HG03521 (cell line): ENCODE results near the gene CES3.

Experiments used
- ATAC-seq: cut with Tn5 transposase; IDR thresholded peaks from one replicate; pipeline ENCODE4 v1.9.1; 2021; ENCODE audit warnings: mild to moderate bottlenecking, moderate library complexity; ENCODE audit not compliant: unreplicated experiment

CES3 gene

DNA sequence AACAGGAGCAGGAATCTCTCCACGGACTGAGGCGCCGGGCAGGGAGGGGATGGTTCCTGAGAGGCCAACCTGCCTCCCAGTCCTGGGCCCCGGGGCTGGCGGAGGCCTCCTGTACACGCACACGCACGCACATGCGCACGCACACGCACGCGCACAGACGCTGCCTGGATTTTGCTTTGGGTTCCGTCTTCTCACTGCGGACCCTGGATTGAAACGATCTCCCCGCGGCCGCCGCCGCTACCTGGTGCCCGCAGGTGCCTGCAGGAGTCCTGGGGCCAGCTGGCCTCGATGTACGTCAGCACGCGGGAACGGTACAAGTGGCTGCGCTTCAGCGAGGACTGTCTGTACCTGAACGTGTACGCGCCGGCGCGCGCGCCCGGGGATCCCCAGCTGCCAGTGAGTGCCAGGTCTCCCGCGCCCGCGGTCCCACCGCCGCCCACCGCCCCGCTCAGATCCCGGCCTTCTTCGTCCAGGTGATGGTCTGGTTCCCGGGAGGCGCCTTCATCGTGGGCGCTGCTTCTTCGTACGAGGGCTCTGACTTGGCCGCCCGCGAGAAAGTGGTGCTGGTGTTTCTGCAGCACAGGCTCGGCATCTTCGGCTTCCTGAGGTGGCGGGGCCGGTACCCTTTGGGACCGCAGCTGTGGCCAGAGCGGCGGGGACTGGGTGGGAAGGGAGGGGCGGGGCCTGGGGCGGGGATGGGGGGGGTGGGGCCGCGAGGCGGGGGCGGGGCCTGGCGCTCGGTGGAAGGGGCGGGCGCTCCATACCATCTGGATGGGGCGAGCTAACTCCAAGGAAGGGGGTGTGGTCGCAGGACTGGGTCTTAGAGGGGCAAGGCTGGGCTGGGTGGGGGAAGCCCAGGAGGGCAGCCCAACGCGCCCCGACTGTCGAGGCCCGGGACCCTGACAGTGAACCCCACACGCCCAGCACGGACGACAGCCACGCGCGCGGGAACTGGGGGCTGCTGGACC, 39.6 kb downstream of the CES3 start:
- no peak for ATAC-seq

DNA sequence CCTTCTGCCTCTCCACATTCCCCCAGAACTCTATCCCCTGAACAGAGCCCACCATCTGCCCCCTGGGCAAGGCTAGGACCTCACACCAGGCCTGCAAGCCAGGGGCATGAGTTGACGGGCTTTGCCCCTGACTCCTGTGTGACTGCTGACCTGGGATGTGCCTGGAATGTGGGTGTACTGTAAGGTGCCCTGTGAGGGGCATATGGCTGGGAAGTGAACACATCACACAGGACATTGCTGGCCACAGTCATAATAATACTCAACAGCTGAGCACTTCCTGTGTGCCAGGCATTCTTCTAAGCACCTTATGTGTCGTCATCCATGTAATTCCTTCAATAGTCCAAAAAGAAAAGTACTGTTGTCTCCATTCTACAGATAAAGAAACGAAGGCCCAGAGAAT, 40.7 kb downstream of the CES3 start:
- ATAC-seq, result no peak

DNA sequence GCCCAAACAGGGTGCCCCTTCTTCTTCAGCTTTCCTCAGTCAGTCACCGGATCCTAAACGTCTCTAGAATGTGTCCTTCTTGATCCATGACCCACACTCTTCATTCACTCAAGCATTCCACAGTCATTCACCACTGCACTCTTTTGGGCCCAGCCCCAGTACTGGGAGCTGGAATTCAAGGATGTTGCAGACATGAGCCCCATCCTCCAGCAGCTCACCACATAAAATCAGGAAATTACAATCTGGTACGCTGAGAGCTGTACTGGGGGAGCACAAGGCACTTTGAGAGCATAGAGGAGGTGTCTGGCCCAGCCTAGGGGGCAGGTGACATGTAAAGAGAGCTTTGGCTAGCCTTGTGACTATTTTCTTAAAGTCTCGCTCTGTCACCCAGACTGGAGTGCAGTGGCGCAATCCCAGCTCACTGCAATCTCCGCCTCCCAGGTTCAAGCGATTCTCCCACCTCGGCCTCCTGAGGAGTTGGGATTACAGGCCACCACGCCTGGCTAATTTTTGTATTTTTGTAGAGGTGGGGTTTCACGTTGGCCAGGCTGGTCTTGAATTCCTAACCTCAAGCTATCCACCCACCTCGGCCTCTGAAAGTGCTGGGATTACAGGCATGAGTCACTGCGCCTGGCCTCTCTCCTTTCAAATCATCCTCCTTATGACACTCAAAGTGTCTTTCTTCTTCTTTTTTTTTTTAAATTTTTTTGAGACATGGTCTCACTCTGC, 46.0 kb downstream of the CES3 start:
- ATAC-seq, result no peak

DNA sequence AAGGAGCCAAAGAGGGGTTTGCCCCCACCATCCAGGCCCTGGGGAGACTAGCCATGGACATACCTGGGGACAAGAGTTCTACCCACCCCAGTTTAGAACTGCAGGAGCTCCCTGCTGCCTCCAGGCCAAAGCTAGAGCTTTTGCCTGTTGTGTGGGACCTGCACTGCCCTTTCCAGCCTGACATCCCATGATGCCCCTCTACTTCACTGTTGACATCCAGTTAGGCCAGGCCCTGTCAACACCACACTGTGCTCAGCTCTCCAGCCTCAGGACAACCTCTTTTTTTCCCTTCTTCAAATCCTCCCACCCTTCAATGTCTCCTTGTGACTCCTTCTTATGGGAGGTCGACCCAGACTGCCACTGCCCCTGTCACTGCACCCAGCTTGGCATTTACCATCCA, 48.1 kb downstream of the CES3 start:
- ATAC-seq, result no peak

DNA sequence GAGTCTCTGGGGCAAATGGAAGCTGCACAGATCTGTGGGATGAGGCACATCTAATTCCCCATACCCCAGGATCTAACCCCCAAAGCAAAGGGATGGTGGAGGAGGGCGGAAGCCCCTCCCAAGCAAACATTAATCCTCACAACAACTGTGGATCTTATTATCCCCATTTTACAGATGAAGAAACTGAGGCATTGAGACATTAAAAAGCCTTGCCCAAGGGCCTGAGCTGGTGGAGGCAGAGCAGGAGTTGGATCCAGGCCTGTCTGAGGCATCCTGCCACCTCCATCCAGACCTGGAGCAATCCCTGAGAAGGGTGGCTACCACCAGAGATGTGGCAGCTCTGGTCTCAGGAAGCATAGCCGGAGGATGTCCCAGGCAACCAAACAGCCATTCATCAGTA, 50.2 kb downstream of the CES3 start:
- no peak for ATAC-seq

DNA sequence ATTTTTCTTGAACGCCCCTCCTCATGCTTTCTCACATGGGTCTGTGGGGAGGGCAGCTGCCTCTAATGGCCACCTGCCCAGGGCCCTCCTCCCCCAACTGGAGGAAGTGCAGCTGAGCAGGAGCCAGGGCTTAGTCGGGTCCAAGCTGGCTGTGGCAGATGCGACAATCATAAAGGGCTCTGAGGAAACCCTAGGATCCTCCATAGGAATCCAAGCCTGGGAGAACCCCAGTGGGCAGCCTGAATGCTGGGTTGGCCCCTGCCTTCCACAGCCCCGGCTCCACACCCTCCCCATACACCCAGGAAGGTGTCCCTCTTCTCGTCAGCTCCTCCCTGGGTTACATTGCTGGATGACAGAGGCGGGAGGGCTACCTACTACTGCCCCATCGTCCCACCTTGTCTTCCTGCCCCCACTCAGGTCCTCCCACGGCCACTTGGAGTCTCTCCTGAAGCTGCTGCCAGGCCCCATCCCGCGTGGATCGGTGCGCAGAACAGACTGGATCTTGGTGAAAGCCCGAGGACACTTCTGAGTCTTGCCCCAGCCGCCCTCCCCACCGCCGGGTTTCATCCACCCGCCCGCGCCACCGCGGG, 52.3 kb downstream of the CES3 start:
- no peak for ATAC-seq

DNA sequence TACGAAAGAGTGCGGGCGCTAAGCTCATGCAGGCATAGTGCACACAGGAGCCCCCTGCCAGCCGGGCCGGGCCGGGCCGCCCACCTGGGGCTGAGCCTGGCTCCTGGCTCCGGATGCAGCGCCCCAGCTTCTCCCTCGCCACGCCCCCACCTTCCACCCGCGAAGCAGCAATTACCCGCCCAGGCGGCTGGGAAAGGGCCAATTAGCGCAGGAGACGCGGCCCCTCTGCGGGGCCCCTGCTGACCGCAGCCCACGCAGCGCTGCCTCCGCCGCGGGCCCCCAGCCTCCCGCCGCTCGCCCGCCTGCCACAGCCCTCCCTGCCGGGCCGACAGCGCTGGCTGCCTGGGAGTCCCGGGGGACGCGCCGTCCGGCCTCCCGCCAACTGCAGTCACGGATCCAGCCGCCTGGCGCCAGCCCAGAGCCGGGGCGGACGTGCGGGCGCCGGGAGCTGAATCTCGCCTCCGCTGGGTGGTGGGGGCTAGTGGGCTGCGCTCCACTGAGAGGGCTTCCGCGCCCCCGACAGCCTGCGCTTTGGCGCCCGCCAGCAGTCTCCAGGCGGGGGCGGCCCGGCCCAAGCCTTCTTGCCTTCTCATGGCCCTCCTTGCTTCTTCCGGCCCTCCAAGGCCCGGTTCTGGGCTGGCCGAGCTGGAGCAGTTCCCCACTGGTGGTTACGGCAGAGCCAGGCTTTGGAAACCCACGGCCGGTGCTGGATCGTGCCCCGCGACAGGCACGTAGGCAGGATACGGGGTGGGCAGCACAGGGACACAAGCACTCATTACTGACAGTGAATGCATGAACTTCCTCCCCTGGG, 53.0 kb downstream of the CES3 start:
- ATAC-seq, result no peak

DNA sequence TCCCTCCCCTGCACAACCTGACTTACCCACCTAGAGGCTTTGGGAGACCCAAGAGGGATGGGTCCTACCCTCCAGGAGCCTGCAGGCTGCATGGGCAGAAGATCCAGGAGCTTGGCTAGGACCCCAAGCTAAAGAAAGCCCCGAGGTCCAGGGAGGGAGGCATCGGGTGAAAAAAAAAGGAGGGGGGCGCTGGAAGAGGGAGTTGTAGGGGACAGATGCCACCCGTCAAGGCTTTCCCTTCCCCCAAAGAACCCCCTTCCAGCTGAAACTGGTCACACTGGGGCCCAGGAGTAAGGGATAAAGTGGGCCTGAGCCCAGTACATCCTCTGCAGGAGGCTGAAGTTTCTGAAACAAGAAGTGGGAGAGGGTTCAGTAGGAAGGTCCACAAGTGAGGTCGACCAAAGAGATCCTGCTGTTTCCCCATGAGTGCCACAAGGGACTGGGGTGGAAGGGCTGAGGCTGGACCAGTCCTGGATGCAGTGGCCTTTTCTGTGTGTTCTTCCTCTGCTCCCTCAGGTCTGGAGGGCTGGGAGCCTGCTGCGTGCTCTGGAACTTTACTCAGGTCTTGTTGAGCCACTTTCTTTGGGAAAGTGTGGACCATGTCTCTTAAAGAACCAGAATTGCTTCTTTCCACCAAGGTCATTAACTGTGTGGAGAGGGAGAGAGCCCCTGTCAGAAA, 53.7 kb downstream of the CES3 start:
- ATAC-seq, result no peak

DNA sequence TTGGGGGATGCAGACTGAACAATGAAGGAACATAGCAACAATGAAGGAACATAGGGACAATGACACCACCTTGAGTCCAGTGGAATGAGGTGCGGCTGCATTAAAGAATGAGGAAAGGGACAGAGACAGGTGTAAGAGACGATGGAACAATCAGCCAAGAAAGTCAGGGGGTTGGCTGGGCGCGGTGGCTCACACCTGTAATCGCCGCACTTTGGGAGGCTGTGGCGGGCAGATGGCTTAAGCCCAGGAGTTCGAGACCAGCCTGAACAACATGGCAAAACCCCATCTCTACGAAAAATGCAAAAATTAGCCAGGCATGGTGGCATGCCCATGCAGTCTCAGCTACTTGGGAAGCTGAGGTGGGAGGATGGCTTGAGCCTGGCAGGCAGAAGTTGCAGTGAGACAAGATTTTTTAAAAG, 54.3 kb downstream of the CES3 start:
- ATAC-seq, result no peak

DNA sequence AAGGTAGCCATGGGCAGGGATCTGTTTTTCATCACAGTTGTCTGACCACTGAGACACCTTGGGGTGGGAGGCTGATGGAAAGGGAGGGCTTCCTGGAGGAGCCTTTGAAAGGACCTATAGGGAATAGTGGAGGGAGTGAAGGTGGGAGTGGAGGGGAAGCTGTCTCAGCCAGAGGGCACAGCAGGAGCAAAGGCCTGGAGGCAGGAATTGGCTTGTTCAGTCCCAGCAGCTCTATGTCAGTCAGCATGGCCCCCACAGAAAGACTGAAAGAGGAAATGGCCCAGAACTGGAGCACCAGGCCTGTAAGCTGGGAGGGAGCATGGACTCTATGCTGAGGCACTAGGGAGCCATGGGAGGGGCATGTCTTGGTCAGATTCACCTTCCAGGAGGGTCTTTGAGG, 55.1 kb downstream of the CES3 start:
- no peak for ATAC-seq

DNA sequence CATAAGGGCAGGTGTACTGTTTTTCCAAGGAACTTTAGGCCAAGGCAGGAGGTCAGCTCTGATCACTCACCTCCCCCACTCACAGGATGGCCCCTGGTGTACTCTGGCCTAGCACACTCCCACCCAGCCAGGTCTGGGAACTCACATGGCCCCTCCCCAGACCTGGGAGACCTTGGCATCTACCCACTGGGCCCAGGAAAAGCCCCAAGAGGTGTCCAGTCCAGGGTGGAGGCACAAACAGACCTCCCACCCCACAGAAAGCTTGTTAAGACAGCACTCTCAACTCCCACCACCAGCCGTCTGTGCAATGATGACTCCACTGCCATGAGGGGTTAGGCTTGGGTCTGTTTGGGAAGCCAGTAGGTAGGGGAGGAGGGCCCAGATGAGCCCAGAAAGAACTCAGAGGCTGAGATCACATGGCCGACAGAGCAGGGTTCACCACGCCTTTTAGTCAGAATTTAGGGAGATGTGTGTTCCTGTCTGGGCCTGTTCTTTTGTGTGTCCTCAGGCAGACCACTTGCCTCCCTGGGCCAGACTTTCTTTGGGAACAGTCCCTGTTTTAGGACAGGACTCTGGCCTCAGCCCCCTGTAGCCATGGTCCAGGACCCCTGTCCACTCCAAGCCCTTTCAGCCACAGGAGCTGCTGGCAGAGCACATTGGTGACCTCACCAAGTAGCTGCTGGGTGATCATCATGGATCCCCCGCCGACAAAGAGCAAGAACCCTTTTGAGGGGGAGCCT, 55.8 kb downstream of the CES3 start:
- no peak for ATAC-seq

DNA sequence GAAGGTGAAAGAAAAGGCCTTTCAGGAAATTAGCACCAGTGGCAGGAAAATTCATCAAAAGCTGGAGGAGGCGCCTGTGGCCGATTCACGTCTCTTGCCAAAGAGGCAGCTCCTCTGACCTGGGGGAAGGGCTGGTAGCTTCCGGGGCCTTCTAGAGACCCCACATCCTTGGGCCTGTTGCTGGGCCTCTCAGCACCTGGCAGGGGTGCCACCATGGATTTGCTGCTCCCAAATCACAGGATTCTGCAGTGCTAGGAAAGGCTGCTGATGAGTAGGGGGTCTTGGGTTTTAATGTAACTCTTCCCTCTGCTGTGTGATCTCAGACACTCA, 56.3 kb downstream of the CES3 start:
- ATAC-seq, result no peak

DNA sequence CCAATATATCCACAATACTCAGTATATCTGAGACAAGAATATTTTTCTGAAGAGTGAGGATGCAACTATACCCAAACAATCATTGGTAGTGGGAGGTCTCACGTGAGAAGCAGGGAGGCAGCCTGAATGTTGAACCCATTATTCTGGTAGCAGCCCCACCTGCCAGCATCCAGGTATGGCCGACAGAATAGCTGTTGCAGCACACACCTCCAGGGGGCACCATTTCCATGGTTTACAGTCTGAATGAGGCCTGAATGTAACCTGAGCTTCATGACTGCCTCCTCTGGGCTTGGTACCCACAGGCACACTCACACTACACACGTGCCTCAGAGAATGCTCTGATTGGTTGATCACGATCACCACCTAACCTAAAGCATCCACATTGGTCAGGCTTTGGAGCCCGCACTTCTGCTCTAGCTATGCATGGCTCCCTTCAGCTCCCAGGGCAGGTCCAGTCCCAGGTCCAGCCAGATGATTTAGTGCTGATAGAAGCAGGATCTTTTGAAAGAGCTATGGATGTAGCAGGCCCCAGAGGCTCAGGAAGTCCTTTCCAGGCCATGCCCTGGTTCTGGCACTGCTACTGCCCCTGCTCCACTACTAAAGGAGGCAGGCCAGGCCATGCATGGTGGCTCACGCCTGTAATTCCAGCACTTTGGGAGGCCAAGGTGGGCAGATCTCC, 56.9 kb downstream of the CES3 start:
- peak; percentile 90 for ATAC-seq

DNA sequence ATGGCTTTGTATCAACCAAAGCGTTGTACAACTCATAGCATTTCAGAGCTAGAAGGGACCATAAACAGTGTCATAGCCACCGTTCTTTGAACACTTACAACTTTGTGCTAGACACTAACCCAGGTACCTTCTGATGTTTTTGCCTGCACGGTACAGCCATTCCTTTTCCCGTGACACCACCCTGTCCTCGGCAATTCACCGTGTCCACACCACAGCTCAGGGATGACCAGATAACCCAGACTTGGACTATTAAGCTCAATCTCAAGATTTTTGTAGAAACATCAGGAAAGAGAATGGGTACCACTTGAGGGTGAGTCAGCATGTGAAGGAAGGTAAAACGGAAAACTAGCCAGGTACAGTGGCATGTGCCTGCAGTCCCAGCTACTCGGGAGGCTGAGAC, 58.1 kb downstream of the CES3 start:
- no peak for ATAC-seq

DNA sequence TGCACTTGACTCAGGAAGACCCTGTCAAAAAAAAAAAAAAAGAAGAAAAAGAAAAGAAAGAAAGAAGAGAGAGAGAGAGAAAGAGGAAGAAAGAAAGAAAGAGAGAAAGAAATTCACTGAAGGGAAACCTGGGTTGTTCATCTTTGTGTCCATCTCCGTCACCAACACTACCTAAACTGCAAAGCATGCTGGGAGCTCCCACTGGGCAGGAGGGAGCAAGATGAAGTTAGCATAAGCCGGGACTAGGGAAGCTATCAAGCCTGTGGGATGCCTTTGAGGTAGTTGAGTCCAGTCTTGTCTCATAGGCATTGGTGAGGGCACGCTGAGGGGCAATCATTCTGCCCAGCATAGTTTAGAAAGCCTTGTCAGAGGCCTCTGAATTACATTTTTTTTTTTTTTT, 60.3 kb downstream of the CES3 start:
- no peak for ATAC-seq

DNA sequence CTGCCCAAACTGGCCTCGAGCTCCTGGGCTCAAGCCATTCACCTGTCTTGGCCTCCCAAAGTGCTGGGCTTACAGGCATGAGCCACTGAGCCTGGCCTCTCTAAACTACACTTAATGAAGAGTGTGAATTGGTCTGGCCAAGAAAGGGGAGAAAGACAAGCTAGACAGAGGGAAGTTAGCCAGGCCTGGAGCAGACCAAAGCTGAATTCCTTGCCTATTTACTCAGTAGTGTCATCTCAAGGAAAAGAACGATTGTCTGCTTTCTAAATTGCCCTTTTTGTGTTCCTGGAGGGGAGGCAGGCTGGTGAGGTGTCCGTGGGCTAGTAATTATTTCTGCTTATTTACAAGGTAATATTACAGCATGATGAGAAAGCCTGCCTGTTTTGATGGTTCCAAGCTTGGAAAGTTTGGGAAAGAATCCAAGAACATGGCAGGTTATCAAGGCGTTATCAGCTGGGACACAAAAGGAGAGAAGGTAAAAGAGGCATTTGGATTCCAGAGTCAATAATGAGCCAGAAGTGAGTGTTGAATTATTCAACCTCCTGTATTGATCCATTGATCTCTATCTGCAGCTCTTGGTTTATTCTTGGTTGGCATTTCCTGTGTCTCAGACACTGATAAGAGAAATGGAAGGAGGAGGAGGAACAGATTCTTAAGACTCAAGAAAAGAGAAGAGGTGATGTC, 61.6 kb downstream of the CES3 start:
- no peak for ATAC-seq

DNA sequence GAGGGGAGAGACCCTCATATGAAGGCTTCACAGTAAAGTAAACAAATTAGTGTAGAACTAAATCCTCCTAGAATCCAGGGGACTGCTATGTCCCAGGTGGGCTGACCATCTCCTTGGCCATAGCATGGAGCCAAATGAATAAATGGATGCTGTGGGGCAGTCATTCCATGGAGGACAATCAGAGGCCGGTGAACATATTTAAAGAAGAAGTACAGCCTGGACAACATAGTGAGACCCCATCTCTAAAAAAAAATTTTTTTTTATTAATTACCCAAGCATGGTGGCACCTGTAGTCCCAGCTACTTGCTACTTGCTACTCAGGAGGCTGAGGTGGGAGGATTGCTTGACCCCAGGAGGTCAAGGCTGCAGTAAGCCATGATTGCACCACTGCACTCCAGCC, 62.6 kb downstream of the CES3 start:
- ATAC-seq, result no peak
